Stimulated activated CD8-positive, alpha-beta memory T cell treated with anti-CD3 and anti-CD28 coated beads, Interleukin-12 subunit alpha, Interleukin-12 subunit beta, amount 100 ng/mL, for 24 hours (primary cell): ENCODE data around the gene LRFN4.

ENCODE experiments used
- DNase-seq: peaks from one replicate; pipeline ENCODE4 v3.0.0-alpha.2; 2020; ENCODE audit errors: extremely low read depth

LRFN4 gene

GRCh38 chr11:66858186-66858938, 1.5 kb downstream of the LRFN4 start:
- no peak for DNase-seq

- DNase-seq: no peak
Observed at GRCh38 chr11:66858939-66859685, 2.2 kb downstream of the LRFN4 start.

GRCh38 chr11:66859686-66860448, 3.0 kb downstream of the LRFN4 start:
- no peak for DNase-seq

- DNase-seq: no peak
Observed at GRCh38 chr11:66860449-66860831, 3.6 kb downstream of the LRFN4 start.

GRCh38 chr11:66861038-66861773, 4.3 kb downstream of the LRFN4 start:
- no peak for DNase-seq

- no peak for DNase-seq
Observed at GRCh38 chr11:66861774-66862558, 5.1 kb downstream of the LRFN4 start.

GRCh38 chr11:66862559-66863037, 5.7 kb downstream of the LRFN4 start:
- DNase-seq: no peak

GRCh38 chr11:66863428-66864125, 6.7 kb downstream of the LRFN4 start:
- DNase-seq: no peak

- DNase-seq: no peak
Observed at GRCh38 chr11:66864172-66864901, 7.5 kb downstream of the LRFN4 start.

GRCh38 chr11:66864924-66865697, 8.2 kb downstream of the LRFN4 start:
- no peak for DNase-seq

- DNase-seq: no peak
Observed at GRCh38 chr11:66866007-66866406, 9.1 kb downstream of the LRFN4 start.

- DNase-seq: no peak
Observed at GRCh38 chr11:66866511-66866986, 9.7 kb downstream of the LRFN4 start.

GRCh38 chr11:66867425-66868040, 10.7 kb downstream of the LRFN4 start:
- DNase-seq: no peak

- DNase-seq: no peak
Observed at GRCh38 chr11:66868082-66868725, 11.3 kb downstream of the LRFN4 start.

- peak; percentile 49 for DNase-seq
Observed at GRCh38 chr11:66868726-66869566, 12.1 kb downstream of the LRFN4 start.

GRCh38 chr11:66869567-66869870, 12.7 kb downstream of the LRFN4 start:
- DNase-seq: no peak

- no peak for DNase-seq
Observed at GRCh38 chr11:66870131-66870530, 13.3 kb downstream of the LRFN4 start.
